ENCODE data around the gene RASA3. TPM values are rescaled to one million over a fixed set of nuclear protein-coding genes. Genes with fewer than 3 reads are reported as not detected.

RASA3 gene
- total and polyA plus RNA-seq, 9 of the 15 experiments (the other 6 are each of a cell fraction or from before 2014, with no cell fraction given): 0.72 to 25.3 (median 14.4) TPM

- ChIA-PET POLR2A (no interaction called here), CTCF (ENCODE audit: low intra/inter-chr PET ratio) (no interaction called here)
- no peaks in the 10 kb centered on the region for H3K9me1 ChIP-seq (ENCODE audit: control insufficient read depth, insufficient read depth, low read length)
- H3K9me3 ChIP-seq (replicated peaks; ENCODE audit: control insufficient read depth, insufficient read depth, low read depth, low read length): no peaks in the 10 kb centered on the region
- no peak overlapping the region for H3K4me3 ChIP-seq
- ATAC-seq: no peak
- in situ Hi-C loops (cut with MboI) (no loop called here), intact Hi-C loops (cut with micrococcal nuclease) (no loop called here)
- BruUV-seq (replicated peaks): no TSS peak
- H3K27me3 ChIP-seq (ENCODE audit: control insufficient read depth in 2 of 2, insufficient read depth in 2 of 2, low read length in 2 of 2): no peaks in the 10 kb centered on the region; a peak in 1 of 5 replicates
- no peak for DNase-seq (ENCODE audit: extremely low read depth in 1 of 4, low spot score in 3 of 4)
- 39% methylated on average over 9 of the region's 10 CpGs for WGBS (ENCODE audit: insufficient coverage, low coverage, missing lambda C conversion rate)
- no peaks in the 10 kb centered on the region for H3K36me3 ChIP-seq (ENCODE audit: control insufficient read depth, insufficient read depth, low read length)
- TF ChIP-seq FOSL1 (tag; conservative IDR thresholded peaks at IDR 0.05) (no peak), ERF (CRISPR knock-in tag; IDR thresholded peaks at IDR 0.05) (no peak), TARDBP (IDR thresholded peaks at IDR 0.05) (no peak), ZNF699 (CRISPR knock-in tag; IDR thresholded peaks at IDR 0.05; ENCODE audit: insufficient replicate concordance) (no peak), FOXK2 (conservative IDR thresholded peaks at IDR 0.05 in 1 of 2, IDR thresholded peaks at IDR 0.05 in 1 of 2; ENCODE audit: low read depth in 2 of 2) (no peak), ZHX1 (conservative IDR thresholded peaks at IDR 0.05; ENCODE audit: low read length) (no peak), PCBP1 (IDR thresholded peaks at IDR 0.05; ENCODE audit: low read depth, low read length, poor library complexity, severe bottlenecking) (no peak), RBM14 (IDR thresholded peaks at IDR 0.05; ENCODE audit: borderline replicate concordance, insufficient read depth, low read depth, low read length) (no peak), U2AF2 (optimal IDR thresholded peaks at IDR 0.05; ENCODE audit: low read depth, low read length) (no peak), TRIM25 (IDR thresholded peaks at IDR 0.05; ENCODE audit: borderline replicate concordance) (no peak), ZNF232 (CRISPR knock-in tag; IDR thresholded peaks at IDR 0.05) (no peak), HNRNPUL1 (IDR thresholded peaks at IDR 0.05; ENCODE audit: low read length) (no peak), CREB1 (IDR thresholded peaks at IDR 0.05) (no peak), CREB1 (CRISPR knock-in tag; IDR thresholded peaks at IDR 0.05) (no peak), ZNF197 (CRISPR knock-in tag; IDR thresholded peaks at IDR 0.05; ENCODE audit: low read depth) (no peak), TAF7 (tag; IDR thresholded peaks at IDR 0.05) (no peak), ZNF384 (IDR thresholded peaks at IDR 0.05; ENCODE audit: low read depth, low read length) (no peak)
- TF ChIP-seq, protein P1, sequence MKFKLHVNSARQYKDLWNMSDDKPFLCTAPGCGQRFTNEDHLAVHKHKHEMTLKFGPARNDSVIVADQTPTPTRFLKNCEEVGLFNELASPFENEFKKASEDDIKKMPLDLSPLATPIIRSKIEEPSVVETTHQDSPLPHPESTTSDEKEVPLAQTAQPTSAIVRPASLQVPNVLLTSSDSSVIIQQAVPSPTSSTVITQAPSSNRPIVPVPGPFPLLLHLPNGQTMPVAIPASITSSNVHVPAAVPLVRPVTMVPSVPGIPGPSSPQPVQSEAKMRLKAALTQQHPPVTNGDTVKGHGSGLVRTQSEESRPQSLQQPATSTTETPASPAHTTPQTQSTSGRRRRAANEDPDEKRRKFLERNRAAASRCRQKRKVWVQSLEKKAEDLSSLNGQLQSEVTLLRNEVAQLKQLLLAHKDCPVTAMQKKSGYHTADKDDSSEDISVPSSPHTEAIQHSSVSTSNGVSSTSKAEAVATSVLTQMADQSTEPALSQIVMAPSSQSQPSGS (CRISPR knock-in tag; IDR thresholded peaks at IDR 0.05): no peak
- peaks cover 0 to 7% of the 10 kb centered on the region in 2 experiments; a peak in 2 of 5 replicates for H3K4me1 ChIP-seq (replicated peaks in 1 of 2; ENCODE audit: control insufficient read depth in 2 of 2, insufficient read depth in 2 of 2, low read length in 2 of 2)
- H3K4me2 ChIP-seq (ENCODE audit: insufficient read depth, low read length): no peak overlapping the region
- no peak for FAIRE-seq
- no peak overlapping the region for H3K27ac ChIP-seq (ENCODE audit: extremely low read depth, low read depth, low read length)
- H3K9ac ChIP-seq (ENCODE audit: insufficient read depth in 1 of 2, low read depth in 2 of 2, low read length in 2 of 2): no peak overlapping the region
- H4K20me1 ChIP-seq (replicated peaks; ENCODE audit: control insufficient read depth, insufficient read depth, low read length): no peaks in the 10 kb centered on the region
- H2AFZ ChIP-seq (ENCODE audit: low read depth, low read length): no peak overlapping the region
- no peaks in the 10 kb centered on the region for H3K79me2 ChIP-seq (ENCODE audit: control insufficient read depth, insufficient read depth, low read length)
Measured at GRCh38 chr13:114151031-114151430, 18.6 kb upstream of the RASA3 start.

Data from K562 (cell line).